Heart left ventricle (tissue), 16 donors: ENCODE measurements around the gene MRS2. TPM values are rescaled to one million over a fixed set of nuclear protein-coding genes. Genes with fewer than 3 reads are reported as not detected.
"Not testable (repeated sequence)": the region's sequence is repeated elsewhere in the genome, so short reads cannot be mapped to it uniquely, and the experiment has no call there.

Experiments used
- ATAC-seq, 4 donors: fragments of 200-7000 bp; cut with Tn5 transposase; one replicate each; pipeline ENCODE4 v1.9.1; 2020 to 2022; ENCODE audit warnings: moderate library complexity in 4 of 4, mild to moderate bottlenecking in 3 of 4, moderate number of reproducible peaks in 1 of 4
- DNase-seq, 5 donors: peaks; one replicate each; pipeline ENCODE4 v3.0.0-alpha.2; 2020
- H3K27ac ChIP-seq, 12 donors: fragments of 200-600 bp; sonication (generic) in 4 of 12; one replicate each; pipeline versions ENCODE4 v1.5.0 to v1.8.0; 2016 to 2022; ENCODE audit warnings: mild to moderate bottlenecking in 2 of 12
- H3K27me3 ChIP-seq, 9 donors: fragments of 200-600 bp; sonication (generic) in 2 of 9; one replicate each; pipeline versions ENCODE4 v1.5.1 to v1.8.0; 2016 to 2022; ENCODE audit warnings: mild to moderate bottlenecking in 3 of 9
- H3K36me3 ChIP-seq, 9 donors: fragments of 200-600 bp; sonication (generic) in 2 of 9; one replicate each; pipeline versions ENCODE4 v1.5.0 to v1.8.0; 2018 to 2022; ENCODE audit warnings: mild to moderate bottlenecking in 2 of 9
- H3K4me1 ChIP-seq, 12 donors: fragments of 200-600 bp; sonication (generic) in 4 of 12; one replicate each; pipeline versions ENCODE4 v1.5.0 to v1.8.0; 2016 to 2022; ENCODE audit warnings: mild to moderate bottlenecking in 3 of 12
- H3K4me3 ChIP-seq, 12 donors: fragments of 200-600 bp; sonication (generic) in 4 of 12; one replicate each; pipeline versions ENCODE4 v1.5.0 to v1.8.0; 2017 to 2022; ENCODE audit warnings: mild to moderate bottlenecking in 9 of 12, moderate library complexity in 4 of 12
- H3K9me3 ChIP-seq, 12 donors: fragments of 200-600 bp; sonication (generic) in 4 of 12; one replicate each; pipeline versions ENCODE4 v1.5.0 to v1.8.0; 2016 to 2022; ENCODE audit warnings: mild to moderate bottlenecking in 1 of 12
- CTCF ChIP-seq, 12 donors: fragments of 200-600 bp; sonication (generic) in 4 of 12; IDR thresholded peaks; one replicate each; pipeline versions ENCODE4 v1.5.0 to v1.8.0; 2018 to 2022; ENCODE audit warnings: antibody characterized with exemption in 12 of 12, mild to moderate bottlenecking in 5 of 12
- POLR2A ChIP-seq, 2 donors: fragments of 450-650 bp; IDR thresholded peaks; one replicate each; pipeline ENCODE4 v1.6.1; 2017; ENCODE audit warnings: antibody characterized with exemption in 2 of 2, mild to moderate bottlenecking in 2 of 2, moderate library complexity in 2 of 2
- WGBS, 4 donors: extraction: QIAGEN DNeasy Blood & Tissue Kit in 2 of 4; methylation state at CpG; one replicate each; pipeline versions ENCODE4 v1.1.5 to v1.1.7; 2013 to 2018; 5-methylcytosine and 5-hydroxymethylcytosine counted together
- intact Hi-C, 10 donors: fragments of 100-400 bp; cut with DNase I; formaldehyde crosslinking; loops; one replicate each; pipeline versions ENCODE4 v1.11.1 to v1.14.2; 2022
- polyA plus RNA-seq, 2 donors: library from polyadenylated mRNA; stranded (reverse); fragments of 200-250 nt; gene quantifications; one replicate each; pipeline ENCODE4 v1.2.3, GENCODE V29; 2013
- total RNA-seq, 9 donors: library from RNA; depleted of rRNA in 2 of 9; stranded (reverse); fragments of >200 nt in 2 of 9; fragmentation: NEBNext Ultra II Directional in 3 of 9; extraction: Animal tissue kit (Norgen Biotek cat#: 25700) in 3 of 9; gene quantifications; one replicate each; pipeline versions ENCODE4 v1.1.0 to v1.2.4, GENCODE V29; 2016 to 2023
- donor health status: ischemic (EF 13 %, LVEDD 7.1; RV severe dilation, severe dysfunction).
- donor health status: healthy with polysubstance abuse.
- donor health status: DM: no; HTN: yes; CAD: no.
- donor health status: DM: no; HTN: no; CAD: no.
- donor health status: ischemic (EF 25% LVEDD 6.9; RV normal size, moderate dysfunction).
- donor health status: ischemic (EF 25% LVEDD 5.7; RV mildly dilated, moderate dysfunction).
- donor health status: healthy.
- donor health status: DM: yes; HTN: yes; CAD: no.
- donor health status: ischemic (EF 35%, LVEDD 5.7; RV mildly dilated, moderate dysfunction).
- donor health status: nonischemic (EF 11% LVEDD 7.7; RV severe dilation, severe dysfunction).
- donor health status: DM: yes; HTN: yes; CAD: no.
- donor health status: PGD.
- donor health status: ischemic (EF 29% LVEDD 5.4; RV normal size, mild dysfunction).
- donor health status: nonischemic (EF 23%, LVEDD 6.1; RV moderate dilation, normal function).

Gene MRS2
- total and polyA plus RNA-seq, 11 donors = 24.4 to 61.3 (median 40.2) TPM

DNA sequence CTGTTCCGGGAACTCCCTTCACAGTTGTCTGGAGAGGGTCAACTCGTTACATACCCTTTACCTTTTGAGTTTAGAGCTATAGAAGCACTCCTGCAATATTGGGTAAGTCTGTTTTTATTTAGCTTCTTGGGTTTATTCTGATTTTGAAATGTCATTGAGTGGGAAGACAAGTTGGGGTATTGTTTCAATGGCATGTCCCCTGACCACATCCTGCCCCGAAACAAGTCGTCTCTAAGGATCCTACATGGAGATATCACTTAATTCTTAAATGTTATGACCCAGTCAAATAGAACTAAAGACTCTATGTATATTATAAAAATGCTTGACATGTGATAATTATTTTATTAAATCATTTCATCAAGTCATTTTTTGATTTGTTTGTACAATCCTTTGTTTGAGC is 9.6 kb downstream of the MRS2 start:
- ATAC-seq (no peak), DNase-seq (no peak)
- intact Hi-C loops = no loop called here
- Histone ChIP-seq H3K36me3 (peaks cover 0 to 97% (median 95%) of the 10 kb centered on the region in 9 donors), H3K27ac (no peak overlapping the region), H3K4me1 (peaks cover 0 to 9% (median 0%) of the 10 kb centered on the region in 12 donors), H3K4me3 (no peak overlapping the region), H3K27me3 (no peaks in the 10 kb centered on the region), H3K9me3 (no peaks in the 10 kb centered on the region)
- TF ChIP-seq CTCF (IDR thresholded peaks at IDR 0.05) (no peak), POLR2A (IDR thresholded peaks at IDR 0.05) (no peak)
- WGBS, 4 donors = 90 to 97% (median 94%) methylated on average over 4 of the region's 4 CpGs

GRCh38 chr6:24414531-24414930 is 11.8 kb downstream of the MRS2 start:
- H3K4me3 ChIP-seq, ATAC-seq, H3K9me3 ChIP-seq, H3K27me3 ChIP-seq, DNase-seq, H3K4me1 ChIP-seq, H3K27ac ChIP-seq, intact Hi-C loops: not testable (repeated sequence)
- H3K36me3 ChIP-seq = peaks cover 0 to 97% (median 95%) of the 10 kb centered on the region in 9 donors
- 94 to 98% (median 96%) methylated on average over 15 of the region's 15 CpGs for WGBS, 4 donors

- no peak for ATAC-seq
- intact Hi-C loops = no loop called here
- H3K9me3 ChIP-seq = no peaks in the 10 kb centered on the region
- no peak for DNase-seq
- WGBS, 4 donors = 91 to 95% (median 93%) methylated on average over 4 of the region's 4 CpGs
- H3K4me3 ChIP-seq = no peak overlapping the region
- H3K36me3 ChIP-seq = peaks cover 0 to 97% (median 95%) of the 10 kb centered on the region in 9 donors
- TF ChIP-seq CTCF (IDR thresholded peaks at IDR 0.05) (no peak), POLR2A (IDR thresholded peaks at IDR 0.05) (no peak)
- no peaks in the 10 kb centered on the region for H3K4me1 ChIP-seq
- H3K27ac ChIP-seq = no peak overlapping the region
- no peaks in the 10 kb centered on the region for H3K27me3 ChIP-seq
Observed at GRCh38 chr6:24415753-24416152, 13.0 kb downstream of the MRS2 start.

- DNase-seq (no peak), ATAC-seq (no peak)
- intact Hi-C loops = no loop called here
- Histone ChIP-seq H3K4me3 (no peak overlapping the region), H3K27me3 (no peaks in the 10 kb centered on the region), H3K4me1 (no peaks in the 10 kb centered on the region), H3K9me3 (no peaks in the 10 kb centered on the region), H3K27ac (no peak overlapping the region), H3K36me3 (peaks cover 0 to 100% (median 99%) of the 10 kb centered on the region in 9 donors)
- TF ChIP-seq POLR2A (IDR thresholded peaks at IDR 0.05) (no peak), CTCF (IDR thresholded peaks at IDR 0.05) (no peak)
Observed at GRCh38 chr6:24419526-24419925, 16.8 kb downstream of the MRS2 start.

GRCh38 chr6:24425091-24425490 is 22.4 kb downstream of the MRS2 start:
- H3K27me3 ChIP-seq = no peaks in the 10 kb centered on the region
- no peaks in the 10 kb centered on the region for H3K4me1 ChIP-seq
- peaks cover 0 to 87% (median 69%) of the 10 kb centered on the region in 9 donors for H3K36me3 ChIP-seq
- no peak for ATAC-seq
- intact Hi-C loops = loop anchor here in 4 of 10 donors (10.0 kb wide), 3 partner anchors 100 to 280 kb away; no protein-coding TSS in a partner anchor
- WGBS, 4 donors = 57 to 76% (median 72%) methylated on average over 2 of the region's 2 CpGs
- no peak overlapping the region for H3K4me3 ChIP-seq
- TF ChIP-seq CTCF (IDR thresholded peaks at IDR 0.05) (no peak), POLR2A (IDR thresholded peaks at IDR 0.05) (no peak)
- no peak overlapping the region for H3K27ac ChIP-seq
- no peaks in the 10 kb centered on the region for H3K9me3 ChIP-seq
- DNase-seq = no peak
